ENCODE data around the gene FGF21. TPM values are rescaled to one million over a fixed set of nuclear protein-coding genes. Genes with fewer than 3 reads are reported as not detected.
A peak's percentile ranks its signal among the peaks of the same experiment; 100 is the strongest.

FGF21 gene
- total RNA-seq, 1 donor from 2014 or later, result not detected

DNA sequence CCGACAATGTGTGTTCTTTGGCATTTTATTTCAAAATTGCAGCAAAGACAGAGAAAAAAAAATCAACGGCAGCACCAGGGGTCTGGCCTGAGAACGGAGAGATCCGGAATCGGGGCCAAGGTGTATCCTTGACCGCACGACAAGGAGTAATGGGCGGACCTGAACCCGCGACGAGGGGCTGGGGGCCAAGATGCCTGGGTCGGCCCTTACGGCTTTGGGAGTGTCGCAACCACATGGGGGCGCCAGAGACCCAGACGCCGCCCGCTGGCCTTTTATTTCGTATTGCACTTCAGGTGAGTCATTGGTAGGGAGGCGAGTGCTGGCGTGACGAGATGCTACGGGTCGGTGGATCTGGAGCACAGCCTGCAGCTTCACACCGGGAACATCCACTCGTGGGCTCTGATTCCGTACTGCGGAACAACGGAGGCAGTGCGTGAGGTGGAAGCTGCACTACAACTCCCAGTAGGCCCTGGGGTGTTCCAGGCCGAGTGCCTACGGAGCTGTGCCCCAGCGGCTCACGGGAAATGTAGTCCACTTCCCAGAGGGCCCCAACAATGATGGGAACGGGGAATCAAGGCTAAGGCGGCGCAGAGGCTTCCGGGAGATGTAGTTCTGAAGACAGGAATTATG is 39.8 kb downstream of the FGF21 start:
- Histone ChIP-seq H3K4me3 (ENCODE audit: low read depth, low read length) (peak overlapping the region; percentile 39), H3K27me3 (ENCODE audit: control insufficient read depth, insufficient read depth, low read length) (no peaks in the 10 kb centered on the region), H3K36me3 (ENCODE audit: control insufficient read depth, insufficient read depth, low read length) (peaks cover 4% of the 10 kb centered on the region)
- DNase-seq (ENCODE audit: low read depth) (peak; percentile 80), FAIRE-seq (peak; percentile 47)
- TF ChIP-seq, protein P1, sequence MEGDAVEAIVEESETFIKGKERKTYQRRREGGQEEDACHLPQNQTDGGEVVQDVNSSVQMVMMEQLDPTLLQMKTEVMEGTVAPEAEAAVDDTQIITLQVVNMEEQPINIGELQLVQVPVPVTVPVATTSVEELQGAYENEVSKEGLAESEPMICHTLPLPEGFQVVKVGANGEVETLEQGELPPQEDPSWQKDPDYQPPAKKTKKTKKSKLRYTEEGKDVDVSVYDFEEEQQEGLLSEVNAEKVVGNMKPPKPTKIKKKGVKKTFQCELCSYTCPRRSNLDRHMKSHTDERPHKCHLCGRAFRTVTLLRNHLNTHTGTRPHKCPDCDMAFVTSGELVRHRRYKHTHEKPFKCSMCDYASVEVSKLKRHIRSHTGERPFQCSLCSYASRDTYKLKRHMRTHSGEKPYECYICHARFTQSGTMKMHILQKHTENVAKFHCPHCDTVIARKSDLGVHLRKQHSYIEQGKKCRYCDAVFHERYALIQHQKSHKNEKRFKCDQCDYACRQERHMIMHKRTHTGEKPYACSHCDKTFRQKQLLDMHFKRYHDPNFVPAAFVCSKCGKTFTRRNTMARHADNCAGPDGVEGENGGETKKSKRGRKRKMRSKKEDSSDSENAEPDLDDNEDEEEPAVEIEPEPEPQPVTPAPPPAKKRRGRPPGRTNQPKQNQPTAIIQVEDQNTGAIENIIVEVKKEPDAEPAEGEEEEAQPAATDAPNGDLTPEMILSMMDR (IDR thresholded peaks at IDR 0.05; ENCODE audit: insufficient read depth, low read length, severe bottlenecking), result peak; percentile 95

DNA sequence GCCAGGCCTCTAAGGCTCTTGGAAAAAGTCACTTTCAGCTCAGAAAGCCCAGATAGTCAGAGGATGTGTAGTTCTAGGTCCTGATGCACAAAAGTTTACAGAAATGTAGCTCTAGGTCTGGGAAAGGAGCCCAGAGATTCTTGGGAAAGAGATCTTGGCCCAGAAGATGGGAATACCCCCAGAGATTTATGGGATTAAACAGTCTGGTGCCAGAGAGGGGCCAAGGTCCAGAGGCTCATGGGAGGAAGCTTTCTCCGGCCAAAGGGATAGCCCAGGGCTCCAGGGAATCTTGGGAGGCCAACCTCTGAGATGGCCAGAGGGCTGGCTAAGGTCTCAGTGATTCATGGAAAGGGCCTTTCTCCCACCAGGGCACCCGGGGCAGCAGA is 40.4 kb downstream of the FGF21 start:
- no peak for FAIRE-seq
- DNase-seq (ENCODE audit: low read depth), result no peak
- no peaks in the 10 kb centered on the region for H3K27me3 ChIP-seq (ENCODE audit: control insufficient read depth, insufficient read depth, low read length)
- H3K4me3 ChIP-seq (ENCODE audit: low read depth, low read length), result no peak overlapping the region
- peaks cover 4% of the 10 kb centered on the region for H3K36me3 ChIP-seq (ENCODE audit: control insufficient read depth, insufficient read depth, low read length)
- TF ChIP-seq, protein P1 (IDR thresholded peaks at IDR 0.05; ENCODE audit: insufficient read depth, low read length, severe bottlenecking), result no peak

DNA sequence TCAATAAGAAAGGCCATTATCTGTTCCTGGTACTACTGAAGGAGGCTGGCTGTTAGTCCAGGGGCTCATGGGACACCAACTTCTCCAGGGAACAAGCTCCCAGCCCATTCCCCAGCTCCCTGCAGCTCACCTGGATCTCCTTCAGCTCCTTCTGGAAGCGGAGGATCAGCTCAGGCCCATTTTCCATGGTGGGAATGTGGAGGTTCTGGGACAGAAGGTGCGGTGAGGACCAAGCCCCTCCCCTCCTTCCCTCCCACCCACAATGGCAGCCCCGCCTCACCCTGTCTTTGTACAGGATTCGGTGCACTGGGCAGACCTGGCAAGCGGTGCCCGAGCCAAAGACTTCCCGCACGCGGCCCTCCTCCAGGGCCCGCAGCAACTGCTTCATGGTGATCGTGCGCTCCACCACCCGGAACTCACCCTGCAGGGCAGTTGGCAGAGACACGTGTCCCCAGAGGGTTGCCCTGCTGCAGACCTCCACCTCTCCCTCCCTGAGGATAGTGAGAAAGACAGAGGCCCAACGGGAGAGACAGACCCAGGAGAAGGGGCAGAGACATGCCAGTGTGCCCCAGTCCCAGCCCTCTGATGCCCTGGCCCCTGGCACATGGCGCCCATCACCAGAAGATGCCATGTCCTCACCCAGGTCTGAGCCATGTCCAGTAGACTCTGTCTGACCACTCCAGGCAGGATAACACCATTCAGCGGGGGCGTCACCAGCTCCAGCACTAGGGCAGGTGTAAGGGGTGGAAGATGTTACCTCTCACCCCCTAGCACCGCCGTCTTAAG is 41.2 kb downstream of the FGF21 start:
- FAIRE-seq (no peak), DNase-seq (ENCODE audit: low read depth) (no peak)
- Histone ChIP-seq H3K4me3 (ENCODE audit: low read depth, low read length) (no peak overlapping the region), H3K36me3 (ENCODE audit: control insufficient read depth, insufficient read depth, low read length) (peaks cover 4% of the 10 kb centered on the region), H3K27me3 (ENCODE audit: control insufficient read depth, insufficient read depth, low read length) (no peaks in the 10 kb centered on the region)
- TF ChIP-seq, protein P1 (IDR thresholded peaks at IDR 0.05; ENCODE audit: insufficient read depth, low read length, severe bottlenecking), result no peak

DNA sequence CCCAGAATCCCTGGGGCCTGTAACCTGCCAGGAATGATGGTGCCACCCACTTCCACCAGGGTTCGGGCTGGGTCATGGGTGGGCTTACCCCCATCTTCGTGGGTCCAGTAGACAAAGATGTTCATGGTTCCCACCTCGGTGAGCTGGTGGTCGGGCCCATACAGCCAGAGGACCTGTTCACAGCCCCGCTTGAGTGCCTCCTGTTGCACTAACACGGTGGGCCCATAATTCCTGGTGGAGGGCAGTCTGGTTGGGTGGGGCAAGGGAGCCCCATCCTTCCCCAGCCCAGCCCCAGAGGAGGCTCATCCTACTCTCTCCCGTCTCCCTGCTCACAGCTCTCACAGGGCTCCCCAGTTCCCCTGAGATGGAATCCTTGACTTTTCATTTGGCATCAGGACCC is 41.8 kb downstream of the FGF21 start:
- TF ChIP-seq, protein P1 (IDR thresholded peaks at IDR 0.05; ENCODE audit: insufficient read depth, low read length, severe bottlenecking), result no peak
- FAIRE-seq, result no peak
- Histone ChIP-seq H3K36me3 (ENCODE audit: control insufficient read depth, insufficient read depth, low read length) (peaks cover 4% of the 10 kb centered on the region), H3K4me3 (ENCODE audit: low read depth, low read length) (no peak overlapping the region), H3K27me3 (ENCODE audit: control insufficient read depth, insufficient read depth, low read length) (no peaks in the 10 kb centered on the region)
- DNase-seq (ENCODE audit: low read depth), result no peak

DNA sequence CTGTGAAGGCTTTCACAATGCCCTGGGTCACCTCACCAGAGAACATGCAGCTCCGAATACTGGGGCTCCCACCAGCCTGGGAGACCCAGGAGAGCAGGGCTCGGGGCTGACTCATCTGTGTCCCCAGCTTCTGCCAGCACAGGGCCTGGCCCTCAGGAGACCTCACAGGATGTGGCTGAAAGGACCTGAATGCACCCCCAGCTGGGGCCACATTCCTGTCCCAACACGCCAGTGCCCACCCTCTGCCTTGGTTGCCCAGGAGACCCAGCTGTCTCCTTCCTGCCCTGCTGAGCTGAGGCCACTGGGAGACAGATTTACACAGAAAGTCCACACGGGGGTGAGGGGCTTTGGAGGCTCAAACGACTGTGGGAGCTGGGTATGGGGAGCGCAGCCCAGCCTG is 43.6 kb downstream of the FGF21 start:
- Histone ChIP-seq H3K27me3 (ENCODE audit: control insufficient read depth, insufficient read depth, low read length) (no peaks in the 10 kb centered on the region), H3K36me3 (ENCODE audit: control insufficient read depth, insufficient read depth, low read length) (peaks cover 4% of the 10 kb centered on the region), H3K4me3 (ENCODE audit: low read depth, low read length) (no peak overlapping the region)
- DNase-seq (ENCODE audit: low read depth) (peak; percentile 26), FAIRE-seq (no peak)
- TF ChIP-seq, protein P1 (IDR thresholded peaks at IDR 0.05; ENCODE audit: insufficient read depth, low read length, severe bottlenecking), result no peak

Data from bronchial epithelial cell (primary cell).